GM12878 (cell line): ENCODE results near the gene DIP2B. TPM values are rescaled to one million over a fixed set of nuclear protein-coding genes. Genes with fewer than 3 reads are reported as not detected.

ENCODE experiments used
- ATAC-seq: fragments of 200-7000 bp; cut with Tn5 transposase; 3 replicates; pipeline ENCODE4 v1.9.1; 2020; ENCODE audit warnings: mild to moderate bottlenecking, moderate library complexity
- BruUV-seq: library from RNA; stranded (reverse); fragments of 400-500 nt; replicated peaks from 2 replicates; lab custom pipeline; 2021; lab: Mats Ljungman, UMichigan
- CTCF ChIA-PET: fragments of 300-600 bp; sonication (Branson Sonifier 250); formaldehyde crosslinking; extraction: SDS; loops from one replicate; lab custom pipeline; 2021; ENCODE audit warnings: inconsistent platforms; lab: Yijun Ruan, JAX
- POLR2A ChIA-PET: fragments of 350-600 bp; formaldehyde crosslinking; extraction: SDS; loops from one replicate; lab custom pipeline; 2021; ENCODE audit warnings: inconsistent platforms; lab: Charles Lee
- RAD21 ChIA-PET: fragments of 300-600 bp; sonication (Branson Sonifier 250); formaldehyde crosslinking; loops from one replicate; lab custom pipeline; 2023; ENCODE audit warnings: antibody characterized with exemption; ENCODE audit not compliant: unreplicated experiment; lab: Charles Lee
- SMC1A ChIA-PET: fragments of 300-600 bp; sonication (Branson Sonifier 250); formaldehyde crosslinking; loops from one replicate; lab custom pipeline; 2023; ENCODE audit not compliant: unreplicated experiment, uncharacterized antibody; lab: Charles Lee
- DNase-seq: peaks from one replicate; pipeline ENCODE4 v3.0.0-alpha.2; 2011; ENCODE audit warnings: low read depth, low spot score
- FAIRE-seq: peaks from 3 replicates; lab custom pipeline; 2011; peaks lifted over from hg19 to GRCh38; lab: Jason Lieb, UNC
- H2AFZ ChIP-seq: 2 replicates; pipeline ENCODE4 v1.6.0; 2011; ENCODE audit warnings: low read depth, low read length, control low read depth; ENCODE audit not compliant: control insufficient read depth
- H3K27ac ChIP-seq: 2 replicates; pipeline ENCODE4 v1.5.1; 2011; ENCODE audit warnings: control low read depth; ENCODE audit not compliant: control insufficient read depth, insufficient read depth
- H3K27me3 ChIP-seq, 2 experiments: replicated peaks in 1 of 2; 2 replicates each; pipeline versions ENCODE4 v1.6.0 to v1.6.1; 2011; ENCODE audit warnings: low read length in 1 of 2; ENCODE audit not compliant: control insufficient read depth in 2 of 2, insufficient read depth in 2 of 2
- H3K36me3 ChIP-seq, 2 experiments: 2 replicates each; pipeline ENCODE4 v1.5.1; 2011; ENCODE audit warnings: low read length in 1 of 2; ENCODE audit not compliant: control insufficient read depth in 2 of 2, insufficient read depth in 2 of 2
- H3K4me1 ChIP-seq: 2 replicates; pipeline ENCODE4 v1.6.1; 2011; ENCODE audit warnings: mild to moderate bottlenecking, low read length, moderate library complexity, mixed read lengths; ENCODE audit not compliant: control insufficient read depth, insufficient read depth
- H3K4me2 ChIP-seq: 2 replicates; pipeline ENCODE4 v1.6.0; 2011; ENCODE audit warnings: control low read depth; ENCODE audit not compliant: control insufficient read depth, insufficient read depth
- H3K4me3 ChIP-seq: fragments of 200-600 bp; sonication (generic); 2 replicates; pipeline ENCODE4 v1.5.1; 2016
- H3K79me2 ChIP-seq: 2 replicates; pipeline ENCODE4 v1.6.0; 2011; ENCODE audit warnings: low read length; ENCODE audit not compliant: control insufficient read depth, insufficient read depth
- H3K9ac ChIP-seq: 2 replicates; pipeline ENCODE4 v1.8.0; 2011; ENCODE audit warnings: low read length, control low read depth, mixed read lengths; ENCODE audit not compliant: control insufficient read depth, insufficient read depth
- H3K9me3 ChIP-seq: replicated peaks from 3 replicates; pipeline ENCODE4 v1.5.1; 2011; ENCODE audit warnings: mild to moderate bottlenecking, low read length; ENCODE audit not compliant: control insufficient read depth, insufficient read depth
- H4K20me1 ChIP-seq: 2 replicates; pipeline ENCODE4 v1.6.0; 2011; ENCODE audit not compliant: control insufficient read depth, insufficient read depth
- CEBPB ChIP-seq, 2 experiments: fragments of 150-350 bp in 1 of 2; IDR thresholded peaks; 2 replicates each; pipeline ENCODE4 v1.6.1; 2012 to 2014; ENCODE audit warnings: low read depth in 2 of 2, low read length in 2 of 2, borderline replicate concordance in 1 of 2, inconsistent platforms in 1 of 2
- IKZF1 ChIP-seq: fragments of 450-650 bp; conservative IDR thresholded peaks from 2 replicates; pipeline ENCODE4 v1.6.1; 2017; ENCODE audit warnings: antibody characterized with exemption, mild to moderate bottlenecking
- PBX3 ChIP-seq: IDR thresholded peaks from 2 replicates; pipeline ENCODE4 v1.6.1; 2011; ENCODE audit warnings: mild to moderate bottlenecking, low read depth, low read length, moderate library complexity; ENCODE audit not compliant: insufficient replicate concordance
- POU2F2 ChIP-seq: IDR thresholded peaks from 3 replicates; pipeline ENCODE4 v1.6.1; 2011; ENCODE audit warnings: low read depth, mild to moderate bottlenecking, low read length, borderline replicate concordance
- SIX5 ChIP-seq: IDR thresholded peaks from 2 replicates; pipeline ENCODE4 v1.6.1; 2011; ENCODE audit warnings: mild to moderate bottlenecking, low read depth, low read length, moderate library complexity; ENCODE audit not compliant: severe bottlenecking
- SMAD5 ChIP-seq: IDR thresholded peaks from 2 replicates; pipeline ENCODE4 v1.6.1; 2016; ENCODE audit warnings: antibody characterized with exemption, low read depth
- TCF12 ChIP-seq: IDR thresholded peaks from 2 replicates; pipeline ENCODE4 v1.6.1; 2011; ENCODE audit warnings: low read depth, mild to moderate bottlenecking, low read length
- TCF7 ChIP-seq: IDR thresholded peaks from 2 replicates; pipeline ENCODE4 v1.6.1; 2014; ENCODE audit warnings: antibody characterized with exemption, borderline replicate concordance
- WRNIP1 ChIP-seq: IDR thresholded peaks from 2 replicates; pipeline ENCODE4 v1.6.1; 2011; ENCODE audit warnings: low read depth, low read length, improper control_type of control experiment, borderline replicate concordance
- ZBED1 ChIP-seq: IDR thresholded peaks from 2 replicates; pipeline ENCODE4 v1.6.1; 2016; ENCODE audit warnings: borderline replicate concordance
- ZNF217 ChIP-seq: fragments of 450-650 bp; IDR thresholded peaks from 2 replicates; pipeline ENCODE4 v1.6.1; 2017; ENCODE audit warnings: antibody characterized with exemption, mild to moderate bottlenecking
- ZZZ3 ChIP-seq: IDR thresholded peaks from 2 replicates; pipeline ENCODE4 v1.6.1; 2011; ENCODE audit warnings: low read depth; ENCODE audit not compliant: control insufficient read depth, insufficient read length
- WGBS: methylation state at CpG from one replicate; pipeline ENCODE4 v1.1.6; 2016; ENCODE audit warnings: low lambda C conversion rate; ENCODE audit not compliant: insufficient replicate concordance, insufficient coverage; ENCODE audit errors: missing lambda C conversion rate; 5-methylcytosine and 5-hydroxymethylcytosine counted together
- in situ Hi-C: fragments of 300-500 bp; cut with MboI; formaldehyde crosslinking; loops from 9 replicates; pipeline ENCODE4 v1.14.3; 2018; ENCODE audit warnings: mixed read lengths
- intact Hi-C: fragments of 100-400 bp; cut with micrococcal nuclease; formaldehyde crosslinking; loops from one replicate; pipeline ENCODE4 v1.14.2; 2022; ENCODE audit not compliant: unreplicated experiment
- polyA plus RNA-seq, 11 experiments: library from polyadenylated mRNA; depleted of rRNA in 4 of 11; unstranded in 6 of 11; stranded (reverse) in 5 of 11; fragments of >200 nt; fragmentation: Nextera tagmentation in 4 of 11; fragmentation: Illumina TruSeq in 1 of 11; extraction: Ambion mirVana in 4 of 11; extraction: Trizol in 1 of 11; gene quantifications; 1 replicate in 1 of 11; 2 replicates in 10 of 11; pipeline versions ENCODE4 v1.2.1 to v1.2.3, GENCODE V29; 2011 to 2016; ENCODE audit warnings: inconsistent platforms in 2 of 11, missing spikeins in 2 of 11, low read depth in 1 of 11
- total RNA-seq, 4 experiments: library from RNA; depleted of rRNA in 3 of 4; stranded (reverse); fragments of >200 nt in 3 of 4; fragmentation: Illumina TruSeq in 1 of 4; extraction: Trizol in 1 of 4; gene quantifications; 2 replicates each; pipeline versions ENCODE4 v1.2.1 to v1.2.3, GENCODE V29; 2013 to 2021

DIP2B gene
- total and polyA plus RNA-seq, 10 of the 15 experiments (the other 5 are each of a cell fraction or from before 2014, with no cell fraction given): 4.5 to 30.0 (median 18.6) TPM

DNA sequence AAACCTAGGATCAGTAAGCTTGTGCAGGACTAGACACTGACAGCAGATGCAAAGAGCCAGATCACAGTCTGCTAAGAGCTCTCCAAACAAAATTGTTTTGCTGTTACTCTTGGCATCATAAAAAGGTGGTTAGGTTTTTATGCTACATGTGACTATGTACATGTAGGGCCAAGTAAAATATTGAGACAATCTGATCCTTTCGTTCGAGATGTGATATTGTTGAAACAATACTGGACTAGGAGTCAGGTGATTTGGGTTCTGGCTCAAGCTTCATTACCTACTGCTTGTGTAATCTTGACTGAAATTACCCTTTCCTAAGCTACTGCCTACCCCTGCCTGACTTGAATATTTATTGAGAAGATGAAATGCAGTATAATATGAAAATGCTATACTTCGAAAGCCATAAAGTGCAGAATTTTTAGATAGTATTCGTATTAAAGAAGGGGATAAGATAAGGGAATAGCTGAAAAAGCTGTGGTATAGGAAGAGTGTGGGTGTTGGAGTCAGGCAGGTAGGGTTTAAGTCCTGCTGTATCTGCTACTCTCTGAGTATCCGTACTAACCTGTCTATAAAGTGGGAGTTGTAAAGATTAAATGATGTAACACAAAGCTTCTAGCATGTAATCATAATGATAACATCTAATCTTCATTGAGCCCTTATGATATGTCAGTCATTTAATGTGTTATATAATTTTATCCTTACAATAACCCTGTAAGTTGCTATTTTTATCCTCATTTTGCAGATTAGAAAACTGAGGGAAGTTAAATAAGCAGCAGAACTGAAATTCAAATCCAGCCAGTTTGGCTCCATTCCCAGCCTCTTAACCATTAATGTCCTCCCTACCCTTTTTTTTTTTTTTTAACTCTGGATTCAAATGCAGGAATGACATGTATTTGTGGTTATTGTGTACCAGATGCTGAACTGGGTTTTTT lies 220.5 kb downstream of the DIP2B start:
- 97% methylated on average over 5 of the region's 5 CpGs for WGBS
- intact Hi-C loops: no loop called here
- ATAC-seq: no peak
- no peak for TF ChIP-seq POU2F2
- no peak for TF ChIP-seq IKZF1
- TF ChIP-seq SMAD5: no peak
- no peak for TF ChIP-seq ZZZ3
- no peak for TF ChIP-seq SIX5
- TF ChIP-seq WRNIP1: no peak
- TF ChIP-seq CEBPB (IDR thresholded peaks at IDR 0.05; ENCODE audit: borderline replicate concordance in 1 of 2, low read depth in 2 of 2, low read length in 2 of 2): no peak
- no peak for TF ChIP-seq TCF12
- TF ChIP-seq PBX3: no peak
- no peak for TF ChIP-seq TCF7
- no peak for TF ChIP-seq ZNF217
- no peak for TF ChIP-seq ZBED1
- TF ChIP-seq, all 136 proteins: peak for 0
- BruUV-seq: TSS peak; percentile 41
- Histone ChIP-seq H3K9ac (no peak overlapping the region), H3K9me3 (no peaks in the 10 kb centered on the region), H4K20me1 (no peaks in the 10 kb centered on the region), H2AFZ (no peak overlapping the region), H3K36me3 (peaks cover 11 to 21% of the 10 kb centered on the region in 2 experiments), H3K4me2 (no peak overlapping the region), H3K4me3 (no peak overlapping the region), H3K27ac (no peak overlapping the region), H3K4me1 (no peaks in the 10 kb centered on the region), H3K27me3 (no peaks in the 10 kb centered on the region), H3K79me2 (no peaks in the 10 kb centered on the region)
- CTCF ChIA-PET: interaction anchor here (1.1 to 1.3 kb wide), 2 partner anchors 9 to 10 kb away, joined by 3 to 4 read pairs; no protein-coding TSS in a partner anchor
- in situ Hi-C loops: no loop called here
- POLR2A ChIA-PET: no interaction called here
- no peak for DNase-seq
- SMC1A ChIA-PET: interaction anchor here (1.2 to 1.4 kb wide), 3 partner anchors 20 to 245 kb away, joined by 3 read pairs; partner anchors contain the start of gene DIP2B
- RAD21 ChIA-PET: no interaction called here
- FAIRE-seq: no peak
